Skeletal muscle tissue (tissue), 4 donors: ENCODE results near the gene CTNNA3. TPM values are rescaled to one million over a fixed set of nuclear protein-coding genes. Genes with fewer than 3 reads are reported as not detected.

Experiments used
- H3K27ac ChIP-seq: one replicate; pipeline ENCODE4 v1.7.0; 2013; ENCODE audit warnings: mild to moderate bottlenecking, low read depth, low read length, inconsistent platforms
- H3K27me3 ChIP-seq, 3 donors: one replicate each; pipeline ENCODE4 v1.7.0; 2013; ENCODE audit warnings: low read length in 3 of 3; ENCODE audit not compliant: control insufficient read depth in 3 of 3, insufficient read depth in 3 of 3
- H3K36me3 ChIP-seq, 3 donors: one replicate each; pipeline ENCODE4 v1.7.0; 2013; ENCODE audit warnings: low read length in 3 of 3; ENCODE audit not compliant: control insufficient read depth in 3 of 3, insufficient read depth in 3 of 3
- H3K4me1 ChIP-seq, 3 donors: one replicate each; pipeline ENCODE4 v1.7.0; 2013; ENCODE audit warnings: low read length in 3 of 3, mild to moderate bottlenecking in 3 of 3; ENCODE audit not compliant: control insufficient read depth in 3 of 3, insufficient read depth in 3 of 3
- H3K4me3 ChIP-seq, 3 donors: one replicate each; pipeline ENCODE4 v1.7.0; 2013; ENCODE audit warnings: low read length in 3 of 3
- H3K9ac ChIP-seq, 3 donors: one replicate each; pipeline ENCODE4 v1.7.0; 2013; ENCODE audit warnings: low read length in 3 of 3, mild to moderate bottlenecking in 3 of 3, moderate library complexity in 2 of 3, low read depth in 1 of 3
- H3K9me3 ChIP-seq, 3 donors: one replicate each; pipeline ENCODE4 v1.7.0; 2013; ENCODE audit warnings: low read length in 3 of 3; ENCODE audit not compliant: control insufficient read depth in 3 of 3
- total RNA-seq: library from RNA; depleted of rRNA; stranded (reverse); fragments of >200 nt; gene quantifications from one replicate; pipeline ENCODE4 v1.2.3, GENCODE V29; 2014
- donor health status: Osteomylitis.

Gene CTNNA3
- total RNA-seq, 1 donor from 2014 or later: 24.0 TPM

DNA sequence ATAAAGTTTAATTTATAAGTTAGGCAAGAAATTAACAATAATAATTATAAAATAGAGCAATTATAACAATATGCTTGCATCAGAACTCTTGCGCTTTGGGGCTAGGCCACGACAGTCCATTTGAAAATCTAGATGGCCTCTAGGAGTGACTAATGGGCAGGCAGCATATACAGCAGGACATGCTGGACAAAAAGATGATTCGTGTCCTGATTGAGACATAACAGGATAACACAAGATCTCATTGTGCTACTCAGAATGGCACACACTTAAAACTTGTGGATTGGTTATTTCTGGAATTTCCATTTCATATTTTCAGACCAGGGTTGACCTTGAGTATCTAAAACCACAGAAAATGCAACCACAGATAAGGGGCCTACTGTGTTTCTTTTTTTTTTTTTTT, 27.5 kb downstream of the CTNNA3 start:
- Histone ChIP-seq H3K27me3 (no peaks in the 10 kb centered on the region), H3K4me1 (peaks cover 0 to 7% (median 6%) of the 10 kb centered on the region in 3 donors), H3K9me3 (no peaks in the 10 kb centered on the region), H3K9ac (no peak overlapping the region), H3K36me3 (no peaks in the 10 kb centered on the region), H3K4me3 (no peak overlapping the region), H3K27ac (no peak overlapping the region)

DNA sequence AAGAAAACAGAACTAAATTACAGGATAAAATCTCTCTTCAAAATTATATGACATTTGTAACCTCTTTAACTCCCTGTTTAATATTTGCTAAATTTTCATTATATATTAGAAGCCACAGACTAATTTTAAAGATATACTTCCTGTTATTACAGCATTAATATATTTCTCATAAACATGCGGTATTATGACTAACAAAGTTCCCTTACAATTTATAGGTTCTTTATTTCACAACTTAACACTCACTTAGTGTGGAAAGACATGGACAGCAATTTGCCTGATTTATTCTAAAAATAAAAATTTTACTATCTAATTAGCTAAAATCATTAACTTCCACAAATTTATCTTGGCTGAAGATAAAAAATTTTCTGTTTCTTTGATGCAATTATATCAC, 29.0 kb downstream of the CTNNA3 start:
- Histone ChIP-seq H3K27me3 (no peaks in the 10 kb centered on the region), H3K4me1 (peaks cover 0 to 7% (median 6%) of the 10 kb centered on the region in 3 donors), H3K9me3 (no peaks in the 10 kb centered on the region), H3K4me3 (no peak overlapping the region), H3K36me3 (no peaks in the 10 kb centered on the region), H3K27ac (peak overlapping the region; percentile 88), H3K9ac (no peak overlapping the region)

DNA sequence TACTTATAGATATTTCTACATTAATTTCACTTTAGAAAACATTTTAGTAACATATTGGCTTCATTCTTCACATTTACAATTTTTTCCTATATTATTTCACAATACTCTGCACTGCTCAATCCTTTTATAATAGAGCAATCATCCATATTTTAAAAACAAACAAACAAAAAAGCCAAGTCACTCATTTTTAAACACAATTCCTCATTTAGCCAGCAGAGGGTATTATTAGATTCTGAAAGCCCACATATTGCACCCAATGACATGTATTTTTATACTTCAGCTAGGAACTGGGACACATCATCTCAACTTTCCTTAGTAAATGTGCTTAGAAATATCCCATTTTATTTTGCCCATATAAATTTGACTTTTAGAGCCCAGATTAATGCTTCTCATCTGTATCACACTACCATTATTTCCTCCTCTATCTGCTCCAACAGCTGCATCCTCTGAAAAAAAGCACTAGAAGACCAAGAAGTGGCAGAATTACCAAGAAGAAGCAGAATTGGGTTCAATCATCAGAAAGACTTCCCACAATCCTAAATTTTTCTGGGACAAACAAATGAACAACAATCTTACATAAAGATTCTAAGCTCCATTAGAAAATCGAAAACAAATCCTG, 29.5 kb downstream of the CTNNA3 start:
- Histone ChIP-seq H3K36me3 (no peaks in the 10 kb centered on the region), H3K4me3 (no peak overlapping the region), H3K27ac (peak overlapping the region; percentile 88), H3K27me3 (no peaks in the 10 kb centered on the region), H3K9me3 (no peaks in the 10 kb centered on the region), H3K9ac (peak overlapping the region in 2 of 3 donors; percentile 79 to 82), H3K4me1 (peaks cover 0 to 7% (median 6%) of the 10 kb centered on the region in 3 donors)

DNA sequence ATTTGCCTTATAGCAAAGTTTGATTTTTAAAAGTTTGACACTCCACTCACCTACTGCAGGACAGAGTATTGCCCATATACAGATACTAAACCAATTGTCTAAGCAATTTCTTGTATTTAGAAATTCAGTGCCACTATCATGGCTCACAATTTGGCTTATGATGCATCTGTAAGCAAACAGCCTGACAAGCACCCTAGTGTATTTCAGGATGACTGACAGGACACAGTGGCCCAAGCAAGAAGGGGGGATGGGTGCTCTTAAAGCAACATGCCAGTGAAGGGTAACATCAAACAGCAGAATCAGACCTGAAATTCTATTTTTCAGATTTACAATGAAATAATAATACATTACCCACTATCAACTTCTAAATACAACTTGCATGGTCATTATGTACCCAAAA, 30.5 kb downstream of the CTNNA3 start:
- H3K27ac ChIP-seq: peak overlapping the region; percentile 88
- H3K27me3 ChIP-seq: no peaks in the 10 kb centered on the region
- H3K9me3 ChIP-seq: no peaks in the 10 kb centered on the region
- no peaks in the 10 kb centered on the region for H3K36me3 ChIP-seq
- peak overlapping the region; percentile 63 to 83 (median 65) for H3K4me3 ChIP-seq
- H3K4me1 ChIP-seq: peaks cover 0 to 7% (median 6%) of the 10 kb centered on the region in 3 donors
- H3K9ac ChIP-seq: peak overlapping the region; percentile 79 to 89 (median 82)

DNA sequence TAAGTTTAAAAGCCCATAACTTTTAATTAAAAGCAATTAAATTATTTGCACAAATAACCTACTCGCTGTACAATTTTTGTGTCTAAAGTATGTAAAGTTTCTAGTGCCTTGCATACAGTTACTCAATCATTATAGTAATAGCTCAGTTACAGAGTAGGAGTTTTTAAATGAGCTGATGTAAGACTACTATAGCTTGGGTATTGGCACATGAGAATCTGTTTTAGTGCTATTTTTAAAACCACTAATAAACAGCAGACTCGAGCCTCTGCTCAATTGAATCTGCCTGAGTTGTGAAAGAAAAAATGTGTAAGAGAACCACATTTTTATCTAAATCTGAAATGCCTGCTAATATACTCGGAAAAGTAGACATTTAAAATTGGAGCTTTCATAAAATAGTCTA, 31.1 kb downstream of the CTNNA3 start:
- Histone ChIP-seq H3K9me3 (no peaks in the 10 kb centered on the region), H3K4me3 (peak overlapping the region; percentile 63 to 83 (median 65)), H3K4me1 (peaks cover 0 to 7% (median 6%) of the 10 kb centered on the region in 3 donors), H3K27me3 (no peaks in the 10 kb centered on the region), H3K9ac (peak overlapping the region; percentile 79 to 89 (median 82)), H3K27ac (peak overlapping the region; percentile 88), H3K36me3 (no peaks in the 10 kb centered on the region)

DNA sequence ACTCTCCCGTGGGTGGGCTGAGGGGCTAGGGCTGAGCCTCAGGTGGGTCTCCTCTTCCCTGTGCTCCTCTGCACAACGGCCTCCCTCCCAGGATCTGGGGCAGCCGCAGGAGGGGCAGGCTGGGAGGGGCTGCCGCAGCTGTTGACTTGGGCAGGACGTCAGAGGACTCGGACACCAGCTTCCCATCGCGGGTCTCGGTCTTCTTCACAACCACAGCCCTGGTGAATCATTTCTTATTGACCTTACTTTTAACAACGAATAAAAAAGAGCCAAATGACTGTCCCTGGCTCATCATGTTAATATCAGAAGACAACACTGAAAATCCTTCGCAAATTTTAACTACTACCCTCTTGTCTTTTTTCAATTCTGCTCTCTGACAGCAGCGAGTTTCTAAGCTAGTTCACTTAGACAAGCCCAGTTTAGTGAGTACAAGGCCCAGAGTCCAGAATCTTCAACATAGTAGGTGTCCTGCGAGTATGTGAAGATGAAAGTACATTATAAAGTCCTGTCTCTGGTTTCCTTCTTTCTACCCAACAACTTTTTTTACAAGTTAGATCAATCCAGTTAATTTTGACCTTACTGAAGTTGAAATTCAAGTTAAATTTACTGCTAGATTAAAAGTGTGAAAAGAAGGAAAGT, 32.4 kb downstream of the CTNNA3 start:
- Histone ChIP-seq H3K27ac (peak overlapping the region; percentile 88), H3K36me3 (no peaks in the 10 kb centered on the region), H3K4me3 (peak overlapping the region; percentile 30 to 69 (median 63)), H3K27me3 (no peaks in the 10 kb centered on the region), H3K9me3 (no peaks in the 10 kb centered on the region), H3K9ac (peak overlapping the region; percentile 79 to 89 (median 82)), H3K4me1 (peaks cover 0 to 8% (median 7%) of the 10 kb centered on the region in 3 donors)

DNA sequence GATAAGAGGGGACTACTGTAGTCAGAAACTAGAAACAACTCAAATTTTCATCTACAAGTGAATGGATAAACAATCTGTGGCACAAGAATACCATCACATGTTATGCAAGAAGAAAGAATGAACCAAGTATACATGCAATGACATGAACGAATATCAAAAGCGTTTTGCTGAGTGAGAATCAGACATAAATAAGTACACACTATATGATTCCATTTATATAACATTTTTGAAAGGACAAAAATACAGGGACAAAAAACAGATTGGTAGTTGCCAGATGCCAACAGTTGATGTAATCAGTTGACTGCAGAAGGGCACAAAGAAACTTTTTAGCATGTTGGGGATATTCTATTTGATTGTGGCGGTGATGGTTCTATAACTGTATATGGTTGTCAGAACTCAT, 33.6 kb downstream of the CTNNA3 start:
- Histone ChIP-seq H3K27me3 (no peaks in the 10 kb centered on the region), H3K27ac (peak overlapping the region; percentile 14), H3K9me3 (no peaks in the 10 kb centered on the region), H3K4me1 (peaks cover 0 to 8% (median 7%) of the 10 kb centered on the region in 3 donors), H3K9ac (no peak overlapping the region), H3K4me3 (peak overlapping the region in 2 of 3 donors; percentile 4 to 25), H3K36me3 (no peaks in the 10 kb centered on the region)

DNA sequence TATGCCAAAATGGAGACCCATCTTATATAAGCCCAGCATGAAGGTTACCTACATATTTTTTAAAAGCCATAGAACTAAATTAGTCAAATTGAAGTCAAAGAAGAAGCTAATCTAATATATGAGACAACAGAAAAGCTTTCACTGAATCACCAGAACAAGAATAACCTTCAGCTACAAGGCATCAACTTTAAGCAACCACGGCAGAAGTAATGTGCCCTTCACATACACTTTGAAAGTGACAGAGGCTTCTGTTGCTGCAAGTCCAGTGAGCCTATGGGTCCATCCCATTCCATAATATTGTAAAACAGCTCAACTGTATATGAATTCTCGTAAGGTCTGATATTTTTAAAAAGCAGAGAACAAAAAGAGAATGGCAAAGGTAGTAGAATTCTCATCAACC, 36.5 kb downstream of the CTNNA3 start:
- Histone ChIP-seq H3K27me3 (no peaks in the 10 kb centered on the region), H3K4me1 (peaks cover 0 to 5% (median 0%) of the 10 kb centered on the region in 3 donors), H3K27ac (peak overlapping the region; percentile 71), H3K4me3 (no peak overlapping the region), H3K36me3 (no peaks in the 10 kb centered on the region), H3K9me3 (no peaks in the 10 kb centered on the region), H3K9ac (peak overlapping the region in 2 of 3 donors; percentile 26 to 46)

DNA sequence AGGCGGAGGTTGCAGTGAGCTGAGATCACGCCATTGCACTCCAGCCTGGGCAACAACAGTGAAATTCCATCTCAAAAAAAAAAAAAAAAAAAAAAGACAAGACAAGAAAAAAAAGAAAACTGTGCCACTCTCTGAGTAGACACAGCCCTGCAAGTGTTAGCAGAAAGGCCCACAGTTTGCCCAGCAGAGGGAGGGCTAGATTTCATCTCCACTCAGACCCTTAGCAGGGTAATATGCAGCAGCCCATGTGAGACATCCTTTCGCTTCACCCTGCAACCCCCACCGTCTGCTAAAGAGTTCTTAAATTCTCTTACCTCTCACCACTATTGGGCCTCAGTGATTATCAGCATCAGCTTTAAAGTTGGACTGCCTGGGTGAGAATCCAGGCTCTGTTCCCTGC, 38.2 kb downstream of the CTNNA3 start:
- H3K9me3 ChIP-seq: no peaks in the 10 kb centered on the region
- H3K27me3 ChIP-seq: no peaks in the 10 kb centered on the region

DNA sequence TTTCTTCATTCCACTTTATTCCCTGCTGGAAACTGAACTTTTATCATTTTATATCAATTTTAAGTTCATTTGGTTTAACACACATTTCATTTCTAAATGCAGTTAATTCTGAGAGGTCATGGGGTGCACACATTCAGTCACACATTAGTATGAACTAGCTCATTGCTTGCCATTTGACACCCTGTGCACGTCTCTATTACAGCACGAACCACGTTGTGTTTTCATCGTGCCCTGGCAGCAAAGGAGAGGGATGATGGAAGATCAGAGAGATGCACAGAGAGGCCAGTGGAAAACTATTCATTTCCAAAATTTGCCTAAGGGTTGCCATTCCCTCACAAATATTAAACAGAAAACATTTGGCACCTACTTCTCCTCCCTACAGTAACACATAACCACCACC, 45.4 kb downstream of the CTNNA3 start:
- Histone ChIP-seq H3K27me3 (no peaks in the 10 kb centered on the region), H3K9ac (no peak overlapping the region), H3K27ac (no peak overlapping the region), H3K36me3 (no peaks in the 10 kb centered on the region), H3K4me1 (peaks cover 0 to 7% (median 0%) of the 10 kb centered on the region in 3 donors), H3K9me3 (no peaks in the 10 kb centered on the region), H3K4me3 (no peak overlapping the region)

More for the DNA sequence above, 38.2 kb downstream of the CTNNA3 start:
- Histone ChIP-seq H3K9ac (no peak overlapping the region), H3K27ac (no peak overlapping the region), H3K36me3 (no peaks in the 10 kb centered on the region), H3K4me1 (peaks cover 0 to 5% (median 0%) of the 10 kb centered on the region in 3 donors), H3K4me3 (no peak overlapping the region)
